GM12878 (cell line): ENCODE data around the gene DNAH11.

Source experiments
- CHD2 ChIP-seq: IDR thresholded peaks from 2 replicates; pipeline ENCODE4 v1.6.1; 2011; ENCODE audit warnings: low read depth, low read length, improper control_type of control experiment, borderline replicate concordance
- CTCF ChIP-seq, 3 experiments: IDR thresholded peaks in 2 of 3; conservative IDR thresholded peaks in 1 of 3; 2 replicates each; pipeline ENCODE4 v1.5.1; 2011; ENCODE audit warnings: low read depth in 3 of 3, low read length in 3 of 3, mild to moderate bottlenecking in 3 of 3, control low read depth in 2 of 3, moderate library complexity in 2 of 3, inconsistent platforms in 1 of 3, mixed read lengths in 1 of 3; ENCODE audit not compliant: control insufficient read depth in 2 of 3, insufficient read depth in 1 of 3; ENCODE audit errors: extremely low read depth in 1 of 3
- NFYA ChIP-seq: IDR thresholded peaks from 2 replicates; pipeline ENCODE4 v1.6.1; 2011; ENCODE audit warnings: low read depth, mild to moderate bottlenecking, low read length, improper control_type of control experiment, borderline replicate concordance
- SP1 ChIP-seq: IDR thresholded peaks from one replicate; pipeline ENCODE4 v1.6.1; 2011; ENCODE audit warnings: low read depth, low read length
- USF2 ChIP-seq: IDR thresholded peaks from 2 replicates; pipeline ENCODE4 v1.6.1; 2011; ENCODE audit warnings: low read depth, low read length, improper control_type of control experiment, borderline replicate concordance
- ZBTB33 ChIP-seq: fragments of 450-650 bp; IDR thresholded peaks from 2 replicates; pipeline ENCODE4 v1.6.1; 2017; ENCODE audit warnings: mild to moderate bottlenecking
- ZNF384 ChIP-seq: IDR thresholded peaks from 2 replicates; pipeline ENCODE4 v1.6.1; 2012; ENCODE audit warnings: low read depth, mild to moderate bottlenecking, low read length, improper control_type of control experiment, borderline replicate concordance
- TF ChIP-seq, protein P1 (sequence below): IDR thresholded peaks from 2 replicates; pipeline ENCODE4 v1.6.1; 2012; ENCODE audit warnings: mild to moderate bottlenecking, low read depth, low read length

GRCh38 chr7:21568762-21569161 lies 25.9 kb downstream of the DNAH11 start:
- no peak for TF ChIP-seq CHD2
- no peak for TF ChIP-seq NFYA
- peak; percentile 27 to 56 (median 30); a peak in 4 of 6 replicates for TF ChIP-seq CTCF (IDR thresholded peaks at IDR 0.05 in 2 of 3, conservative IDR thresholded peaks at IDR 0.05 in 1 of 3; ENCODE audit: control insufficient read depth in 2 of 3, extremely low read depth in 1 of 3, insufficient read depth in 1 of 3, low read depth in 3 of 3, low read length in 3 of 3)
- no peak for TF ChIP-seq SP1
- TF ChIP-seq ZBTB33, result no peak
- TF ChIP-seq USF2, result no peak
- TF ChIP-seq ZNF384, result no peak
- TF ChIP-seq, protein P1, sequence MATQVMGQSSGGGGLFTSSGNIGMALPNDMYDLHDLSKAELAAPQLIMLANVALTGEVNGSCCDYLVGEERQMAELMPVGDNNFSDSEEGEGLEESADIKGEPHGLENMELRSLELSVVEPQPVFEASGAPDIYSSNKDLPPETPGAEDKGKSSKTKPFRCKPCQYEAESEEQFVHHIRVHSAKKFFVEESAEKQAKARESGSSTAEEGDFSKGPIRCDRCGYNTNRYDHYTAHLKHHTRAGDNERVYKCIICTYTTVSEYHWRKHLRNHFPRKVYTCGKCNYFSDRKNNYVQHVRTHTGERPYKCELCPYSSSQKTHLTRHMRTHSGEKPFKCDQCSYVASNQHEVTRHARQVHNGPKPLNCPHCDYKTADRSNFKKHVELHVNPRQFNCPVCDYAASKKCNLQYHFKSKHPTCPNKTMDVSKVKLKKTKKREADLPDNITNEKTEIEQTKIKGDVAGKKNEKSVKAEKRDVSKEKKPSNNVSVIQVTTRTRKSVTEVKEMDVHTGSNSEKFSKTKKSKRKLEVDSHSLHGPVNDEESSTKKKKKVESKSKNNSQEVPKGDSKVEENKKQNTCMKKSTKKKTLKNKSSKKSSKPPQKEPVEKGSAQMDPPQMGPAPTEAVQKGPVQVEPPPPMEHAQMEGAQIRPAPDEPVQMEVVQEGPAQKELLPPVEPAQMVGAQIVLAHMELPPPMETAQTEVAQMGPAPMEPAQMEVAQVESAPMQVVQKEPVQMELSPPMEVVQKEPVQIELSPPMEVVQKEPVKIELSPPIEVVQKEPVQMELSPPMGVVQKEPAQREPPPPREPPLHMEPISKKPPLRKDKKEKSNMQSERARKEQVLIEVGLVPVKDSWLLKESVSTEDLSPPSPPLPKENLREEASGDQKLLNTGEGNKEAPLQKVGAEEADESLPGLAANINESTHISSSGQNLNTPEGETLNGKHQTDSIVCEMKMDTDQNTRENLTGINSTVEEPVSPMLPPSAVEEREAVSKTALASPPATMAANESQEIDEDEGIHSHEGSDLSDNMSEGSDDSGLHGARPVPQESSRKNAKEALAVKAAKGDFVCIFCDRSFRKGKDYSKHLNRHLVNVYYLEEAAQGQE, result no peak
